Stimulated activated CD4-positive, alpha-beta T cell treated with anti-CD3 and anti-CD28 coated beads, Interleukin-1b, Interleukin-23, amount 100 ng/mL, for 48 hours (primary cell): Measurements from ENCODE around the gene MAP2K3.

Experiments
- DNase-seq: peaks from one replicate; pipeline ENCODE4 v3.0.0-alpha.2; 2020

The MAP2K3 gene

DNA sequence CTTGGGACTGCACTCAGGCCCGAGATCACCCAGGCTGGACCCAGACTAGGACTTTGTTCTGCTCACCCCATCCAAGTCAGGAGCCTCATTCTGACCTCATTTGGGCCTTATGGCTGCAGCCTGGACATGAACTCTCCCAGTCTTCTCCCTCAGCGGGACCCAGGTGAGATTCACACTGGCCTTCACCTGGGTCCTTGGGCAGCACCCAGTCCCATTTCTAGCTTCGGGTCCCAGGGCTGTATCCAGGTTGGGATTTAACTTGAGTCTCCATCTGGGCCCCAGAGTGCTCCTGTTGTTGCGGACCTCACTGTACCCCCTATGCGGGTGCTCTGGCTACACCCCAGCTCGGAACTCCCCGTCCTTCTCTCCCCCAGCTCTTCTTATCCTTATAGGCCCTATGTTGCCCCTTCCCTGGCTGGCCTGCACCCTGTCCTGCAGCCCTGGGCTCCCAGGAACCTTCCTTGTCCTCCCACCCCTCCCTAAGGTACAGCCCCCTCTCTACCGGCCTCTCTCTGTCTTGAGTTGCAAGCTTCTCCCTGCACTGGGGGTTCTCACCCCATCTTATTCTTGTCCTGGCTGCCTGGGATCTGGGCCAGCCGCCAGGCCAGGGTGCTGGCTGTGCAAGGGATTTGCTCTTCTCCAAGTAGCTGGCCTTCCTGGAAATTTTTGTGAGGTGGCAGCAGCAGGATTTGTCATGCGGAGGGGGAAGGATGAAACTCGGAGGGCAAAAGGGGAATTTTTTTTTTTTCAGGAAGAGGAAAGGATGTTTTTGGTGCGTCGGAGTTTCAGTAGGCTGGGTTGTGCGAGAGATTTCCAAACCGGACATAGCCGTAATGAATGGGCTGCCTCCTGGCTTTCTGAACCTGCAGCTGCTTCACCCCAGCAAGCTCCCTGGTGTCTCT, 904 bp downstream of the MAP2K3 start:
- DNase-seq = no peak

DNA sequence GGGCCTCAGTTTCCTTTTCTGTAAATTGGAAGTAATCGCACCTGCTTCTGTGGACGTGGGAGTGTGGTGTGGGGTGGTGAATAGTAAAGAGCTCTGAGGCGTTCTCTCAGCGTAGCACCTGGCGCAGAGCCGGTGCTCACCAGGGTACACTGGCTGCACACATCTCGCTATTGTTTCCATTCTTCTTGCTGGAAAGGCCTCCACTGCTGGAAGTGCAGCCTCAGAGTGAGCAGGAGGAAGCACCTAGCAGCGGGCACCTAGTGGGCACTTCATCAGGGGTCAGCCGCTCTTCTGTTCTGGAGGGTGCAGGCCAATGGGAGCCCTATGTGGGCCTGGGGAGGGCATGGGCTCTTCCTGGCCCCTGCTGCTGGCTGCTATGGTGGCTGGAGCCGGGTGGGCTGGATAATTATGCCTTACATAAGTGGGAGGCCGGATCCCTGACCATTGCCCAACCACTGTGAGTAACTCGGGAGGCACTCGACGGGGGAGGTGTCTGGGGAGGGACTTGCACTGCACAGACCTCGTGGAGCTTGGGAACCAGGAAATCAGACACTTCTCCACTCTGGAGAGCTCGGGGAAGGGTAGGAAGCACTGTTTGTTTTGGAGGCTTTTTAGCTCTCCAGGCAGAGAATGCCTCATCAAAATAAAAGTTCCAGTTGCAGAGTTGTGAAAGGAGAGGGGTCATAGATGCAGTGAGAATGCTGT, 1.7 kb downstream of the MAP2K3 start:
- DNase-seq = no peak

DNA sequence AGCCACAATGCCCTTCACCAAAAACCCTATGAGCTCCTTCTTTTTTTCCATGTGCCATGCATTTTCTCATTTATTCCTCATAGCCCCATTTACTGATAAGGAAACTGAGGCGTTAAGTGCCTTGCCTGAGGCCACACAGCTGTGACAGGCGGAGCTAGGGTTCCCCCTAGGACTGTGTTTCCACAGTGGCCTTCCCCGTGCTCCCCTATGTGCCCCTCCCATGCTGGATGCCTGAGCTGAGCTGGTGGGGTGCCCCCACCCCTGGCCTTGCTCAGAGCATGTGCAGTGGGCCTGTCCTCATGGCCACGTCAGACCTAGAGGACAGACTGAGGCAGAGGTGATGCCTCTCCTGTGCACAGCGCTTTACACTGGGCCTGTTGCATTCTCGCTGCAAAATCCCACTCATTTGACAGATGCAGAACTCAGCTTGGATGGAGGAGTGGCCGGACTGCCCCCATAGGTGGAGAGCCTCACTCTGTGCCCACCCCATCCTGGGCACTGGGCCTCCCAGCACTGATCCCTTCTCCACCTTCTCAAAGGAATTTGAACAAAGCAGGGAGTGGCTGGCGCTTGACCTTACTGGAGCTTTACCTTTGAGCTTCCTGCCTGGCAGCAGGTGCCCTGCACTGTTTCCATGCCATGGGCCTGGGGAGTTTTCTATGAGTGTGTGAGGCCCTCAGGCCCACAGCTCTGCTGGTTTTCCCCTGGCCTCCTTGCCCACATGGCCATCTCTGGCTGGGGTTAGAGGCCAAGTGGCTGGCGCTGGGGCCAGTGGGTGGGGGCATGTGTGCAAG, 2.6 kb downstream of the MAP2K3 start:
- peak; percentile 35 for DNase-seq

DNA sequence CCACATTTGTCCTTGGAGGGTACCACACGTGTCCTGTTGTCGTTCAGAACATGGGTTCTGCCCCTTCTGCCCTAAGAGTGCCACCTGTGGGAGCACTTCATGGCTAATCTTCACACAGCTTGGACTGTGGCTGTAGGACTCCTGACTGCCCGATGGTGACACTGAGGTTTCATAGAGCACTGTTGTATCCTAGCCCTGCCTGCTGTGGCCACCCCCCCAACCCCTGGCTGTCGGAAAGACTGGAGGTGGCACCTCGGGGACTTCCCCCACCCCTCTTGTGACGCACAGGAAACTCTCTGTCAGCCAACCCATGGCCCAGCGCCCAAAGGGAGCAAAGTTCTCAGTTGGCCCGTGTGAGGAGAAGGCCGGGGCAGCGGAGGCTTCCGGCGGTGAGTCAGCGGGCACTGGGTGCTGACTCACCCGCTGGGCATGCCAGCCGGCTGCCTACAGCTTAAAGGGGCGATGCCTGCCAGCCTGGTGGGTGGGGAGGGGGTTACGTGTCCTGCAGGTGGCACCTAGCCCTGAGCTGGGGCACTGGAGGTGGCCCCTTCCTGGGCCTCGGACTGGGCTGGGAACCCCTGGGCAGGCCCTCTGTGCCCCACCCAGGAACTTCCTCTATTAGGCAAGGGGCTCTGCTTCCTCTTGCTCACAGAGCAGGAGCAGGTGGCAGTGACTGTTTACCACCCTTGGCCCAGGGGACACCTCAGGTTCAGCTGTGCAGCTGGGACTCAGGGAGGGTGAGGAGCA, 3.4 kb downstream of the MAP2K3 start:
- peak; percentile 97 for DNase-seq

DNA sequence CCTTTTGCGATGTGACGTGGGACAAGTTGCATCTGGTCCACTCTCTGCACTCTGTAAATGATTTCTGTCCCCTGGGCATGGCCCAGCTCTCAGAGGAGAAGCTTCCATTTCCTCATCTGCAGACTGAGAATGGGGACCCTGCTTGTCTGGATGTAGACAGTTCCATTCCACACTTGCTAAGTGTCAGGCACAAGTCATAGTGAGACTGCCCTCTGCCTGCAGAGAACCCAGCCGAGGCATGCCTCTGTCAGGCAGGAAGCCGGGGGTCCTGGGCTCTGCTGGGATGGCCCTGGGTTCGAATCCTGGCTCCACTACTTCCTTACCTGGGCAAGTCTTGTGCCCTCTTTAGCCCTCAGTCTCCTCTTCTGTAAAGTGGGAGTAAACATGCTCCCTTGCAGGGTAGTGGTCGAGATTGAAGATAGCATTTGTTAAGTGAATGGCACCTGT, 4.1 kb downstream of the MAP2K3 start:
- DNase-seq = peak; percentile 67

DNA sequence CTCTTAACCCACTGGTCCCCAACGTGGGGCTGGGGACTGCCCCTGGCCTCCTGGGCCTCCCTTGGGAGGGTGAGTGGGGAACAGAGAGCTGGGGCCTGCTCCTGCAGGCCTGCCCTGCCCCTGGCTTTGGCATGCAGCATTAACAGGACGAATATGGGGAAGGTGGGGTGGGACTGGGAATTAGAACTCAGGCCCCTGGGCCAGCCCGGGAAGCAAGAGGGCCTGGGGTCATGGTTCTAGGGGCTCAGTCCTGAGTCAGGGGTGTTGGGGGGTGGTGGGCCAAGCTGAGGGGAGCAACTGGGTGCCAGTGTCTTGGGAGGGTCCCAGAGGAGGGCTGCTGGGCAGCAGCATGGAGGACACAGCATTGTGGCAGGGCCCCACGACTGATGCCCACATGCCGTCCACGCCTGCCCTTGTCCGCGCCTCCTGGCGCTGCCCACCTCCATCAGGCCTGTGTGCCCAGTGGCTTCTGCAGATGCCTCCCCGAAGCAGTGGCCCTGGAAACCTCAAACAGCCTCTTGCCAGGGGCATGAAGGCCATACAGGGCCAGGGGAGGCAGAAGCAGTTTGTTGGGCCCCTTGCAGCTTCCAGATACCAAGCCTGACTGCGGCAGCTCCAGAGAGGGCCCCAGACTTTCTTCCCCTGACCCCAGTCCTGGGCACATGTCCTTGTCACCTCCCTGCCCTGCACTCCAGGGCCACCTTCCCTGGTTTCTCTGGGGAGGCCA, 4.8 kb downstream of the MAP2K3 start:
- DNase-seq = no peak

DNA sequence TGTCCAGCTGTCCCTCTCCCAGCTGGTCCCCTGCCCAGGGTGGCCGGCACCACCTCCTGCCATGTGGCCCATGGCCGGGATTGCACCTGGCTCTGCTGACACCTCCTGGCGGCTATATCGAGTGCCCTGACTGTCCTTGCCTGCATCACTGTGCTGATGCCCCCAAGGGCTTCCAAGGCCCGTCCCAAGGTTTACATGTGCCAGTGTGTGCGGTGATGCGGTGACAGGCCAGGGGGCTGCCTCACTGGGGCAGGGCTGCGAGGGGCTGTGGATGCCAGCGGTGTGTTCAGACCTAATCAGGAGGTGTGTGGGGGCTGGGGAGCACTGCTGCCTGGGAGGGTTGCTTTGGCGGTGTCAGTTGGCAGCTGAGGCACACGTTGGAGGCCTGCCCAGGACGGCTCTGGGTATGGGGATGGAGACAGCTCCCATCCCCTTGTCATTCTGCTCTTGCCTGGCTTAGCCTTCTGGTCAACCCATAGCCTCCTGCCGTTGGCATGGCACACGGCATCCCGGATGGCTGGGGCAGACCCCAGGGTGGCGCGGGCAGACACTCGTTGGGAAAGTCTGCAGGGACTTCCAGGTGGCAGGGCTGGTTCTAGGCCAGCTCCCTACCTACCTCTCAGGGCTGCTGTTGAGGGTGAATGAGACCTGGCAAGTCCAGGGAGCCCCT, 5.5 kb downstream of the MAP2K3 start:
- DNase-seq = no peak

DNA sequence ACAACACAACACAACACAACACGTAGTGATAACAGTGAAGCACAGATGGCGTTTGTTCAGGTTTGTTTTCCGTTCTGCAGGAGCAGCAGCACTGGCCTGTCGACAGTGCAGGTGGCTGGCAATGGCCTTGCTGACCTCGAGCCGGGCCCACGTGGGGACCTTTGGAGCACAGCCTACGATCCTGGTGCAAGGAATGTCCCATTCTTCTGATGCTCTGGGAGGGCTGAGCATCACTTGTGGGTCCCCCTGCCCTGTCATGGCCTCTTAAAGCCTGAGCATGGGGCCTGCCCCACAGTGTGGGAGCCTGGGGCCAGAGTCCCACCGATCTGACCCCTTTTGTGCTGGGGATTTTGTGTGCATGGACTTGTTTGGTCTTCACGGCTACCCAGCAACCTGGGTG, 6.8 kb downstream of the MAP2K3 start:
- DNase-seq = no peak

DNA sequence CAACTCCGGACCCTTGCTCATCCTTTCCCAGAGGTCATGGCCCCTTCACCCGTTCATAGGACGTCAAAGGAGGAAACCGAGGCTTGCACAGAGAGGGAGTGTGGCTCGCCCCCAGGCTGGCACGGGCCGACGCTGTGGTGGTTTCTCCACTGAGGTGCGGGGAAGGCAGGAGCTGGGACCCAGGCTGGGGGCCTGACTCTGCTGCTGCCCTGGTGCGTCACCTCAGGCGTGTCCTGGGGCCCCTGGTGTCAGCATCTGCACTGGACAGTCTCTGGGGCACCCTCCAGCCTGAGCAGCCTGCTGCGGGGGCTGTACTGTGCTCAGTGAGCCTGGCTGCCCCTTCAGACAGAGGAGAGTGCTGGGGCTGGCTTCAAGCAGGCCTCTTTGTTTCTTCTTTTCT, 7.4 kb downstream of the MAP2K3 start:
- no peak for DNase-seq

DNA sequence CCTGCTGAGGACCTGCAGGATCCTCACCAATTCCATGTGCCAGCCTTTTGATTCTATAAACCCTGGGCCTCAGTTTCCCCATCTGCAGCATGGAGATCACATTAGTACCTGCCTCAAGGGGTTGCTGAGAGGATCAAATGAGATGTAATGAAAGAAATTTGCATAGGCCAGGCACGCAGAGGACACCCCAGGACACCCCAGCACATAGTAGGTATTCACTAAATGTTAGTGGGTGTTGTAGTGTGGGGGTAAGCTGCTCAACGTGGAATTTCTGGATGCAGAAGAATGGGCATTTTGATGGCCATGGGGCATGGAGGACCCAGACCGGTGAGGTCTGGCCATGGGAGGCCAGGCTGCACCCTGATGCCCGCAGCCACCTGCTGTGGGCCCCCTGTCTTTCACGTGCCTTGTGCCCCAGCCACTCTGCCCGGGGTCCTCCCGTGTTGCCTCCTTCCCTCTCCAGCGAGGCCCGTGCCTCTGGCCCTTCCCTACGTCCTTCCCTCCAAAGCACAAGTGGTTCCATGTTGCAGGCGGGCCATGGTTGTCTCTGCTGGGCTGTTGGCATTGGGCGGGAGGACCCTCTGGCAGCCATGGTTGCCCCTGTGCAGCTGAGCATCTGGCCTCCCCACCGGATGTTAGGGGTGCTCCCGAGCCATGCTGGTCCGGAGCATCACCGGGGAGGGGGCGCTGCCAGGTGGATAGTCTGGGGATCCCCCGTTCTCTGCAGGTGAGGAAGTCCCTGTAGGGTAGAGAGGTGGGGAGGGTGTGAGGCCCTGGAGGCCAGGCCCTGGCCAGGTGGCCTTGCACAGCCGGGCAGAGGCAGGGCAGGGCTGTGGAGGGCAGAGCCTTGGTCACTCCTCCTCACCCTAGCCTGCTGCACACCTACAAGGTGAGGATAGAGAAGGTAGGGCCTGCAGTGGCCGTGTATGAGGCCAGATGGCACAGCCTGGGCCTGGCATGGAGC, 8.6 kb downstream of the MAP2K3 start:
- DNase-seq = no peak

DNA sequence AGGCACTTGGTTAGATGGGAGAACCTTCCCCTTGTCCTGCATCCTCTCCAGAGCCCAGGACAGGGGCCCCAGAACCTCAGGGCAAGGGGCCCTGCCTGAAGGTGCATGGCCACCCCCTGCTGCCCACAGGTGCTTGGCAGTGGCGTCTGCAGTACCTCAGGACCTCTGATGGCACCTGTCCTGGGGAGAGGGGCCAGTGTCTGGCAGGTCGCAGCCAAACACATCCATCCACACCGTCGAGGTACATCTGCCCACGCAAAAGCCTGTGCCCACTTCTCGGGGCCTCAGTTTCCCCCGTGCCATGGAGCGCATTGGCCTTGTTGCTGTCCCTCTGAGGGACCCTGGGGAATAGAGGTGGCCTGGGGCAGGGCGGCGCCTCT, 9.3 kb downstream of the MAP2K3 start:
- no peak for DNase-seq

DNA sequence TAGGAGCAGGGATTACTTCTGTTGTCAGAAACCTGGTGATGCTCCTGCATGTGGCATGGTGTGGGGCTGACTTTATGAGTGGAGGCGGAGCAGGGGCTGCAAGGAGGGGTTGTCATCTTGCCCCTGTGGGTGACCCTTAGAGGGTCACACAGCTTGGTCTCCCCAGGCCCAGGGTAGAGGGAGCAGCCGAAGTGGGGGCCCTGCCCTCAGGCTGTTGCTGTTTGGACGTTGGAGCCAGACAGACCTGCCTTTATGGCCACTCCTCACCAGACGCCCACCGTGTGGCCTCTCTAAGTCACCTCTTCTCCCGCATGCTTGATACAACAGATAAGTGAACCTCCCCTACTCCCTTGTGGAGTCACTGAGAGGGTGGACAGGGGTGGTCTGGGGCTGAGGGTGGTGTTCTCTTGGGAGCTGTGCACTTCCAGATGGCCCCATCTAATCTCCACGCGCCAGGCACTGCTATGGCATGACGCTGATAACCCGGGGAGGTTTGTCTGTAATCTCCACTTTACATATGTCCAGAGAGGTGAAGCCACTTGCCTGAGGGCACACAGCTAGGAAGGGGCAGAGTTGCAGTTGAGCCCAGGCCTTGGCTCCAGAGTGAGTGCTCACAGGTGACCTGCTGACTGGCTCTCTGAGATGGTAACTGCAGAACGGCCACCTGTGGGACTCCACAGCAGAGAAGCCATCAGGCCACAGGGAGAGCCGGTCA, 10.0 kb downstream of the MAP2K3 start:
- no peak for DNase-seq

DNA sequence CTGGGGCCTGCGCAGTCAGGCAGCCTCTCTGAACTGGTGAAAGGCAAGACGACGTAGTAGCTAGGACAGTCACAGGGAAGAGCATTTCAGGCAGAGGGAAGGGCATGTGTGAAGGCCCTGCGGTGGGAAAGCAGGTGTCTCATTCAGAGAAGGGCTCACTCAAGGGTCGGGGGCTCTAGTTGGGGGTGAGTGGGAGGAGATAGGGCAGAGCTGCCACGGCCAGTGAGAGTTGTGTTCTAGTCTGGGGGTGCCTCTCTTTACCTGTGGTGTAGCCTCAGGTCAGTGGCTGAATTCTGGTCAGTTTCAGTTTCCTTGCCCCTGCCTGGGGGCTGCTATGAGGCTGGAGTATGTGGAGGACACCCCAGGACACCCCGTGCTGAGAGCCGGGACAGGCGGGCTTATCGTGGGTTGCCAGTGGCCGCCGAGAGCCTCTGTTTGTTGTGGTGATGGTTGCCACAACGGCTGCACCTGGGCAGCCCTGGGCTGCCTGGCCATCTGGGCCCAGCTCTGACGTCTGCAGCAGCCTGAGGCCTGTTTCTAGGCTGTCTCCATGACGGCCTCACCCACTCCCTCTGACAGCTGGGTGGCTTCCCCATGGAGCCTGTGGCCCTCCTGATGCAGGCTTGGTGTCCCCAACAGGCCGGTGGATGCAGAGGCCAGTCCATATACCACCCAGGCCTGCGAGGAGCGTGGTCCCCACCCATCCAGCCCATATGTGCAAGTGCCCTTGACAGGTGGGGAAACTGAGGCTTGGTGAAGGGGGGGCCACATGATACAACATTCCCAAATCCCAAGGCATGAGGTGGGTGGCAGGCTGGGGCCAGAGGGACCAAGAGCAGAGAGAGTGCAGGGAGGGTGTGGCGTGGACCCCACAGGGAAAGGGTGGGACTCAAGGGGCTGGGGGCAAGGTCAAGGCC, 10.8 kb downstream of the MAP2K3 start:
- DNase-seq = no peak

DNA sequence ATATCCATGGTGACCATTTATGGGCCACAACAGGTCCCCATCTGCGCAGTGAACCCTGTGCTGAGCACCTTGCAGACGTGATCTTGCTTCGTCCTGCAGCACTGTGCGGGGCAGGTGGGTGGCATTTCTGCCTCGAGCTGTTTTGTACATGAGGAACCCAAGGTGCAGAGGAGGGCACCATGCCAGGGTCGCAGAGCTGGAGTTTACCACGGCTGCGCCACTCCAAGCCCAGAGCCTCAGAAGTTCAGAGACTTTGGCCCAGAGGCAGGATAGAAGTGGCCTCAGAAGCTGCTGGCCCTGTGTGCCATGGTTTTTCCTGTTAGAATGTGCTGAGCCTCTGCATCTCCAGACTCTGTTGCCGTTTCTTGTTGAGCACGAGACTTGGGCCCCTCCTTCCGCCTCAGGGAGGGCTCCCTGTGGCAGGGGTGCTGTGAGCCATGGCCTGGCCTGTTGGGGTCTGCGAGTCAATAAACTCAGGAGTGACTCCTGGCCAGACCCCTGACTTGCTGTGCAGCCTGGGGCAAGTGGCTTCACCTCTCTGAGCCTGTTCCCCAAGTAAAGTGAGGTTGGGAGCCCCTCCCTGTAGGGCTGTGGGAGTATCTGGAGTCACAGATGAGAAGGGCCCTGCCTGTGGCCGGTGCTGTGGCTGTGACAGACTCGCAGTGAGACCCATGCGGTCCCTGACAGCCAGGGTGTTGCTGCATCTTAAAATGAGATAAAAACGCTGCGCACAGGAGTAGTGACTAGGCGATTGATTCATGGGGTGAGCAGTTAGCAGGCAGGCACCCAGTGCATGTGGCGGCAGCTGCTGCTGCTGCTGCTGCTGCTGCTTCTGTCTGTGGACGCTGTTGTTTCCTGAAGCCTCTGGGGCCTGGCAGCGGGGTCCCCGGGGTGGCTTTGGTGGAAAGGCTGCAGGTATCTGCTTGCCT, 11.8 kb downstream of the MAP2K3 start:
- no peak for DNase-seq

DNA sequence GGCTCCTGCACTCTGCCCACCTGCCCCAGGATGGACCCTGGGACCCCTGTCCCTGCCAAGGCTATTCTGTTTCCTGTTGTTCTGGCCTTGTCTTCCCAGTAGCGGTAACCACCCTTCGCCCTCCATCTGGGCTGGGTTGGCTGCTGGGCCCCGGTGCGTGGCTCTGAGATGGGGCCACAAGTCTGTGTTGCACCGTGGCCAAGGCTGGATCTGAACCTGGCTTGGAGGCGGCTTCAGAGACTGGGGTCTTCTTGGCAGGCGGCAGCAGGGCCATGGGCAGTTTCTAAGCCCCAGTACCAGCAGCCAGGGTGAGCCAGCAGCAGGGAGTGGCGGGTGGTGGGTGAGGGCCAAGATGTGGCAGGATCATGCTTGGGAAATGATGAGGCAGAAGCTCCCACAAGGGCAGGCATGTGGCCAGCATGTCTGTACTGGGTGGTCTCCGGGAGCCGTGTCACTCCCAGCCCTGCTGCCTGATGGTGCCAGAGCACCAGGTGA, 12.6 kb downstream of the MAP2K3 start:
- no peak for DNase-seq

DNA sequence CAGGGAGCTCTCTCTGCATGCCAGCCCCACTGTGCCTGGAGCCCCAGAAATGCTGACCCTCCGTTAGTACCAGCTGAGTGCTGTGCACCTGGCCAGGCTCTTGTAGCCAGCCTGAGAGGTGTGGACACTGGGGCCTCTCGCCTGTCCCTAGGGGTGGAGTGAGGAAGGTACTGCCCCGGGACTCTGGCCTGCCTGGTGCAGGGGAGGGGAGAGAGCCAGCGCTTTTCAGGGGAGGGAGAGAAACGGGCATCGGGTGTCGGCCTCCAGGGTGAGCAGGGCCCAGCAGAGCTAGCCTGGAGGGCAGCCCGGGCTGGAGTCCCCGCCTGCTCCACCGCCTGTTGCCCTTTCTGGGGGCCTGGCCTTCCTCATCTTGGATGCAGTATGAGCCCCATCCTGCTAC, 13.1 kb downstream of the MAP2K3 start:
- DNase-seq = no peak
